SJCRH30 (cell line): ENCODE results near the gene RAD51C. TPM values are rescaled to one million over a fixed set of nuclear protein-coding genes. Genes with fewer than 3 reads are reported as not detected.
"Not testable (repeated sequence)": the region's sequence is repeated elsewhere in the genome, so short reads cannot be mapped to it uniquely, and the experiment has no call there.

Source experiments
- DNase-seq, 2 experiments: peaks; one replicate each; pipeline ENCODE4 v3.0.0-alpha.2; 2015 to 2020
- H3K27ac ChIP-seq: fragments of 250-450 bp; sonication (Bioruptor Pico); 2 replicates; pipeline ENCODE4 v1.5.1; 2020; ENCODE audit warnings: mild to moderate bottlenecking, moderate library complexity
- H3K27me3 ChIP-seq: fragments of 250-450 bp; sonication (Bioruptor Pico); 2 replicates; pipeline ENCODE4 v1.5.1; 2020; ENCODE audit warnings: mild to moderate bottlenecking, moderate library complexity
- H3K36me3 ChIP-seq: fragments of 250-450 bp; sonication (Bioruptor Pico); 2 replicates; pipeline ENCODE4 v1.5.1; 2020; ENCODE audit warnings: mild to moderate bottlenecking, moderate library complexity
- H3K4me1 ChIP-seq: fragments of 250-450 bp; sonication (Bioruptor Pico); 2 replicates; pipeline ENCODE4 v1.5.1; 2020; ENCODE audit warnings: mild to moderate bottlenecking, moderate library complexity
- H3K4me3 ChIP-seq: fragments of 250-450 bp; sonication (Bioruptor Pico); 2 replicates; pipeline ENCODE4 v1.5.1; 2020; ENCODE audit warnings: mild to moderate bottlenecking, moderate library complexity
- H3K9me3 ChIP-seq: fragments of 250-450 bp; sonication (Bioruptor Pico); replicated peaks from 2 replicates; pipeline ENCODE4 v1.5.1; 2020; ENCODE audit warnings: mild to moderate bottlenecking, moderate library complexity
- total RNA-seq: library from RNA; depleted of rRNA; stranded (reverse); fragments of >200 nt; shearing (Covaris generic); gene quantifications from 2 replicates; pipeline ENCODE4 v1.2.3, GENCODE V29; 2014

Gene RAD51C
- total RNA-seq, 1 experiment from 2014 or later: 91.2 TPM

DNA sequence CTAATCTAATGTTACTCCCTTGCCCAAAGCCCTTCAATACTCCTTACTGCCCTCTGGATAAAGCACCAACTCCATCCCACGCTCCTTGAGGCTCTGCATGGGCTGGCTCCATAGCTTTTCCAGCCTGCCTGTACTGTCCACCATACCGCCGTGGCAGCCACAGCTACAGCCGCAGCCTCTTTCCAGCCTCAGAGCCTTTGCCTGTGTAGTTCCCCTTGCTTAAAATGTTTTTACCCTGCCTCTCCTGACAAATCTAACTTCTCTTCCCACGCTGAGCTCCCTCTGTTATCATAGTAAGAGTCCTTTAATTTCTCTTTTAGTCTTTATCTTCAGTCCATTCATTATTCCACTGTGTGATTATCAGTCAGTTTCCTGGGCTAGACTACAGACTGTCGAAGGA, 22.5 kb upstream of the RAD51C start:
- no peak for DNase-seq
- no peaks in the 10 kb centered on the region for H3K36me3 ChIP-seq
- H3K27me3 ChIP-seq: no peaks in the 10 kb centered on the region; the same call in 1 of the 2 replicates
- H3K9me3 ChIP-seq: no peaks in the 10 kb centered on the region
- no peak overlapping the region for H3K27ac ChIP-seq
- H3K4me1 ChIP-seq: no peaks in the 10 kb centered on the region
- no peak overlapping the region for H3K4me3 ChIP-seq

DNA sequence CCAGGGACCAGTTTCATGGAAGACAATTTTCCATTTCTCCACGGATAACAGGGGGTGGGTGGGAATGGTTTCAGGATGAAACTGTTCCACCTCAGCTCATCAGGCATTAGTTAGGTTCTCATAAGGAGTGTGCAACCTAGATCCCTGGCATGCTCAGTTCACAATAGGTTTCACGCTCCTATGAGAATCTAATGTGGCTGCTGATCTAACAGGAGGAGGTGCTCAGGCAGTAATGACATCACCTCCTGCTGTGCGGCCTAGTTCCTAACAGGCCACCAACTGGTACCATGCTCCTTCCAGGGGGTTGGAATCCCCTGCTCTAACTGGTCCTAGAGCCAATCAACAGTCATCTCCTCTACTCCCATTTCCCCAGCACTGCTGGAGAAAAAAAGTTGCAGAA, 20.4 kb upstream of the RAD51C start:
- DNase-seq: peak; percentile 23 to 40
- no peak overlapping the region for H3K4me3 ChIP-seq
- no peaks in the 10 kb centered on the region for H3K9me3 ChIP-seq
- no peaks in the 10 kb centered on the region for H3K36me3 ChIP-seq
- no peak overlapping the region for H3K27ac ChIP-seq
- H3K4me1 ChIP-seq: no peaks in the 10 kb centered on the region
- H3K27me3 ChIP-seq: no peaks in the 10 kb centered on the region; the same call in 1 of the 2 replicates

DNA sequence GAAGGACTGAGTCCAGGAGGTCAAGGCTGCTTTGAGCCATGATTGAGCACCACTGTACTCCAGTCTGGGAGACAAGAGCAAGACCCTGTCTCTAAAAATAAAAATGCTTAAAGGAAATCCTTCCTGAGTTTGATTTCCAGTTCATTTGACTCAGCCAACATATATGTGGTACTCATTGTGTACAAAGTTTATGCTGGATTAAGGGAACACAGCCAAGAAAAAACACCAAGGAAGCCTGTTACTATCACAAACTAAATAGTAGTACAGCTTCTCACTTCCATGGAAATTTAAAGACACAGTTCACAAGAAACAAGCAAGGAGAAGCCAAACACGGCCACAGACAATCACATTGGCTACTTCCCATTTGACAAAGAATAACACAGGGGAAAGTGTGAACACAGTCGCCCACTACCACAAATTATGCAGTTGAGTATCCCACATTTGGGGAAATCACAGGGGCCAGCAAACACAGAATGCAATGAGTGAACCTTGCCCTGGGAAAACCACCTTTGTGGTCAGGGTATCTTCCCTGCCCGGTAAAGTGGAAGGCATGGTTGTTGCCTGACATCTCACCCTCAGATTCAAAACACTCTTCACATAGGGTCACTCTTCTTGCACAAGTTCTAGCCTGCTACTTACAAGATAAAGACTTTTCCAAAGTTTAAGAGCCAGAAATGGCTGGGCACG, 15.1 kb upstream of the RAD51C start:
- Histone ChIP-seq H3K4me3 (no peak overlapping the region), H3K27me3 (peaks cover 5% of the 10 kb centered on the region; the same call in 1 of the 2 replicates), H3K4me1 (peaks cover 11% of the 10 kb centered on the region), H3K27ac (no peak overlapping the region), H3K9me3 (no peaks in the 10 kb centered on the region), H3K36me3 (peaks cover 3% of the 10 kb centered on the region; the same call in 1 of the 2 replicates)
- no peak for DNase-seq

DNA sequence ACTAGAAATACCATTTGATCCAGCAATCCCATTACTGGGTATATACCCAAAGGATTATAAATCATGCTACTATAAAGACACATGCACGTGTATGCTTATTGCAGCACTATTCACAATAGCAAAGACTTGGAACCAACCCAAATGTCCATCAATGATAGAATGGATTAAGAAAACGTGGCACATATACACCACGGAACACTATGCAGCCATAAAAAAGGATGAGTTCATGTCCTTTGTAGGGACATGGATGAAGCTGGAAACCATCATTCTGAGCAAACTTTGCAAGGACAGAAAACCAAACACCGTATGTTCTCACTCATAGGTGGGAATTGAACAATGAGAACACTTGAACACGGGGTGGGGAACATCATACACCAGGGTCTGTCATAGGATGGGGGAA, 14.1 kb upstream of the RAD51C start:
- DNase-seq, H3K36me3 ChIP-seq, H3K4me3 ChIP-seq, H3K9me3 ChIP-seq, H3K27me3 ChIP-seq, H3K27ac ChIP-seq: not testable (repeated sequence)
- H3K4me1 ChIP-seq: peaks cover 11% of the 10 kb centered on the region

DNA sequence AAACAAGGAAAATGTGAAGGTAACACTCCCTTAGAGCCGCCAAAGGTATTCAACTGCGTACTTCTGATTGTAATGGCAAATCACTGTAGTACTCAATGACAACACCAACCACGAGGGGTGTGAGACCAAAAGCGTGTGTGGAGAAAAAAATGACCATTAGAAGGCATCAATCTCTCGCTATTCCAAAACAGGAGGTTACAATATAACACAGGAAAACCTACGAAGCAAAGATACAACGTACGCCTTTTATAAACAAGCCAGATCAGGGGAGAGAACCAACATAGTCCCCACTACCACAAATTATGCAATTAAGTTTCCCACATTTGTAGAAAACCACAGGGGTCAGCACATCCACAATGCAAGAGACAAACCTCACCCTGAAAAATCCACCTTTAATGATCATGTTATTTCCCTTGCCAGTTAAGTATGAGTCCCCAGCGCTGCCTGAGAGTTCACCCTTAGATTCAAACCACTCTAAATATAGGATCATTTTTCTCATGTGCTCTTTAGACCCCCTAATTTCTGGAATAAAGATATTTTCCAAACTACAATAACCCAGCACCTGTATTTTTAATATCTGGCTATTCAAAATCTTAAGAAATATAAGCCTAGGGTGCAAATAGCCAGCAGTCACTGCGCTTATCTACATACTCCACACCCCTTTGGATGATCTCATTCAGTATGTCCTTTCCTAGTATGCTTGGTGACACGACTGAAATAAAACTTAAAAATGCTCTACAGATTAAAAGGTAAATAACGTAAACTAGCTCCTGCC, 13.0 kb upstream of the RAD51C start:
- H3K9me3 ChIP-seq: no peaks in the 10 kb centered on the region
- peaks cover 11% of the 10 kb centered on the region for H3K4me1 ChIP-seq
- H3K27ac ChIP-seq: peak overlapping the region; percentile 96
- H3K36me3 ChIP-seq: peaks cover 3% of the 10 kb centered on the region; the same call in 1 of the 2 replicates
- peak overlapping the region; percentile 48 for H3K4me3 ChIP-seq
- H3K27me3 ChIP-seq: peaks cover 5% of the 10 kb centered on the region; the same call in 1 of the 2 replicates
- peak; percentile 75 to 91 for DNase-seq

DNA sequence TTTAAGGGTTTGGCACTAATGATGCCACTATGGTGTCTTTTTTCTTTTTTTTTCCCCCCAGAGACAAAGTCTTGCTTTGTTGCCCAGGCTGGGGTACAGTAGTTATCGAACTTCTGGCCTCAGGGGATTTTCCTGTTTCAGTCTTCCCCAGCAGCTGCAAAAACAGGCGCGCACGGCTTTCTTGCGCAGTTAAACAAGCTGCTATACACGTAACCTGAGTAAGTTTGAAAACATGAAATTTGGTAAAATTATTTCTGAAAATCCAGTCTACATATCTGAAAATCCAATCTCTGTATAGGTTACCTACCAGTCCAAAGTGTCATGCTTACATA, 12.4 kb upstream of the RAD51C start:
- DNase-seq: peak; percentile 51 to 75

DNA sequence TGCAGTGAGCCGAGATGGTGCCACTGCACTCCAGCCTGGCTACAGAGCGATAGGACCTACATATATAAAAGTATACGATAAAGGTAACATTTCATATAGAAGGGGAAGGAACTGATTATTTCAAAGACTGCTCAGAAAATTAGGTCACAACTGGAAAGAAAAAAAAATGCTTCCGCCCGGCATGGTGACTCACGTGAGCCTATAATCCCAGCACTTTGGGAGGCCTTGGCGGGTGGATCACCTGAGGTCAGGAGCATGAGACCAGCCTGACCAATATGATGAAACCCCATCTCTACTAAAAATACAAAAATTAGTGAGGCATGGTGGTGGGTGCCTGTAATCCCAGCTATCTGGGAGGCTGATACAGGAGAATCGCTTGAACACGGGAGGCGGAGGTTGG, 8.4 kb upstream of the RAD51C start:
- H3K27ac ChIP-seq: no peak overlapping the region
- no peak overlapping the region for H3K4me3 ChIP-seq
- DNase-seq: no peak
- H3K9me3 ChIP-seq: no peaks in the 10 kb centered on the region
- peaks cover 5% of the 10 kb centered on the region; the same call in 1 of the 2 replicates for H3K27me3 ChIP-seq
- peaks cover 3% of the 10 kb centered on the region; the same call in 1 of the 2 replicates for H3K36me3 ChIP-seq
- H3K4me1 ChIP-seq: peaks cover 11% of the 10 kb centered on the region

More for the DNA sequence above, 12.4 kb upstream of the RAD51C start:
- Histone ChIP-seq H3K27me3 (peaks cover 5% of the 10 kb centered on the region; the same call in 1 of the 2 replicates), H3K9me3 (no peaks in the 10 kb centered on the region), H3K4me1 (peaks cover 11% of the 10 kb centered on the region), H3K27ac (peak overlapping the region; percentile 96), H3K4me3 (peak overlapping the region; percentile 48), H3K36me3 (peaks cover 3% of the 10 kb centered on the region; the same call in 1 of the 2 replicates)

DNA sequence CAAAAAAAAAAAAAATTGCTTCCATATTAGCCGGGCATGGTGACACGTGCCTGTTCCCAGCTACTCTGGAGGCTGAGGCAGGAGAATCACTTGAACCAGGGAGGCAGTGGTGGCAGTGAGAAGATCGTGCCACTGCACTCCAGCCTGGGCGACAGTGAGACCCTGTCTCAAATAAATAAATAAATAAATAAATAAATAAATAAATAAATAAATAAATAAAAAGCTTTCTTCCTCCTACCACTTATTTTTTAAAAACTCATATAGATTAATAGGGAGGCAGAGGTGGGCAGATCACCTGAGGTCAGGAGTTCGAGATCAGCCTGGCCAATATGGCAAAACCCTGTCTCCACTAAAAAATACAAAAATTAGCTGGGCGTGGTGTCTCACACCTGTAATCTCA, 7.9 kb upstream of the RAD51C start:
- not testable (repeated sequence) for DNase-seq, H3K4me1 ChIP-seq, H3K27me3 ChIP-seq, H3K9me3 ChIP-seq, H3K4me3 ChIP-seq, H3K36me3 ChIP-seq, H3K27ac ChIP-seq

DNA sequence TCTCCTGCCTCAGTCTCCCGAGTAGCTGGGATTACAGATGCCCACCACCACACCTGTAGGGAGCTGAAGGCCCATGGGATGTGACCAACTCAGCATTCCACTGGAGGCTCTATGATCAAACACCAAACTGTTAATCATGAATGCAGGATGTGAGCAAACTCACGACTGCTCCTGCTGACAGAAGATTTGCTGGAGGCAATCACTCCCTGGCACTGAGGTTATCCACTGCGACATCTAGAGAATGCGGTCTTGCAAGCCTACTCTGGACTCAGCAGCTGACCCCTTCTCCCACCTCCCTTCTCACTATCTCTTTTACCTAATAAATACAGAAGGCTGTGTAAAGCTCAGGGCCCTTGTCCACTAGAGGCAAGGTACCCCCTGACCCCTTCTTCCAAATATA, 5.4 kb upstream of the RAD51C start:
- H3K4me3 ChIP-seq: no peak overlapping the region
- no peaks in the 10 kb centered on the region for H3K27me3 ChIP-seq
- H3K27ac ChIP-seq: no peak overlapping the region
- H3K9me3 ChIP-seq: no peaks in the 10 kb centered on the region
- H3K36me3 ChIP-seq: no peaks in the 10 kb centered on the region
- DNase-seq: no peak
- no peaks in the 10 kb centered on the region for H3K4me1 ChIP-seq

DNA sequence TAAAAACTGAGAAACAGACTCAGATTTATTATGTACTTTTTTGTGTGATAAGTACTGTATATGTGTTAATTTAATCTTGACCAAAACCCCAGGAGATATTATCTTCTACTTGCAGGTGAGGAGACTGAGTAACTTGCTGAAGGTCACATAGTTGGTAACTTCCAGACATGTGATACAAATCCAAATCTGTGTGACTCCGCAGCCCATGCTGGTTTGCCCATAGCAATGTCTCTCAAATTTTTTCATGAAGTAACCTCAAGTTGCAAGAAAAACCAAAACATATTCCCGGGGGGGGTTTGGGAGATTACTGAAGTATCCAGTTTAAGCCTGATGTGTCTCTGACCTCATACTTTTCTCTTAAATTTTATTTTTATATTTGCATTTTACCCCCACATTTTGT, 3.9 kb upstream of the RAD51C start:
- DNase-seq: no peak
- Histone ChIP-seq H3K27ac (no peak overlapping the region), H3K4me3 (no peak overlapping the region), H3K4me1 (no peaks in the 10 kb centered on the region), H3K9me3 (no peaks in the 10 kb centered on the region), H3K27me3 (no peaks in the 10 kb centered on the region), H3K36me3 (no peaks in the 10 kb centered on the region)

DNA sequence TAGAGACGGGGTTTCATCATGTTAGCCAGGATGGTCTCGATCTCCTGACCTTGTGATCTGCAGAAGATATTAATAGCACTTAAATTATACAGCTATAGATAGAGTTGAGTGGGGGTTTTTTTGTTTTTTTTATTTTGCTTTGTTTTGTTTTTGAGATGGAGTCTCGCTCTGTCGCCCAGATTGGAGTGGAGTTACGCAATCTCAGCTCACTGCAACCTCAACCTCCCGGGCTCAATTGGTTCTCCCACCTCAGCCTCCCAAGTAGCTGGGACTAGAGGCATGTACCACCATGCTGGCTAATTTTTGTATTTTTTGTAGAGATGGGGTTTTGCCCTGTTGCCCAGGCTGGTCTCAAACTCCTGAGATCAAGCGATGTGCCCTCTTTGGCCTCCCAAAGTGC, 2.4 kb upstream of the RAD51C start:
- H3K4me3 ChIP-seq, H3K9me3 ChIP-seq, H3K4me1 ChIP-seq, H3K36me3 ChIP-seq, DNase-seq, H3K27ac ChIP-seq, H3K27me3 ChIP-seq: not testable (repeated sequence)

DNA sequence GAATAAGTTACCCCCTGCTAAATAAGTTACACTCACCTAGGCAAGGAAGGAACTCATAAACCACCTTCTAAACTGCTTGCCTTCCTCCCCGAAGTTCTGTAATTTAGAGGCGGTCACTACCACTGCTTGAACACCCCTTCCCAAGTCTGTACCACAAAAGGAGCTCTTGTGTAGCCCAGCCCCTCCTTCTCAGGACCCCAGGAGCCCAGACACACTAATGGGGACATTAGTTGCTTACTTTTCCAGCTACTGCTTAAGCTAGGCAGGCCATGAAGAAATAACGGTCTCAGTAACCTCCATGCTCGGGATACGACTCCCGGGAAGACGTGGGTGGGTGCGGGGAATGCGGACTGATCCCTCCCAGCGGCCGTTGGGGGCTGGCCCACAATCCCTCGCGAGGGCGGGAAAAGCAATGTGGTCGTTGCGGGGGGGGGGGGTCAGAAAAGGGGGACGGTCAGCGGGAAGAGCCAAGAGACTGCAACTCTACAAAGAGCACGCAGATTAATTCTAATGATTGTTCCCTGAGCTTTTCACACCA, 632 bp upstream of the RAD51C start, which contains the start of gene TEX14:
Gene TEX14 (minus strand): TSS at position 345 of the 538 bp plus-strand sequence. CDS start 40,044 bp downstream, outside the sequence.
- H3K27ac ChIP-seq: peak within 1 kb of the TSS; percentile 97
- peak; percentile 80 to 82 for DNase-seq
- peaks cover 7% of the 10 kb centered on the region; the same call in 1 of the 2 replicates for H3K36me3 ChIP-seq
- H3K4me3 ChIP-seq: peak within 1 kb of the TSS; percentile 68
- H3K9me3 ChIP-seq: no peaks in the 10 kb centered on the region
- peaks cover 4% of the 10 kb centered on the region; the same call in 1 of the 2 replicates for H3K4me1 ChIP-seq
- no peaks in the 10 kb centered on the region for H3K27me3 ChIP-seq

DNA sequence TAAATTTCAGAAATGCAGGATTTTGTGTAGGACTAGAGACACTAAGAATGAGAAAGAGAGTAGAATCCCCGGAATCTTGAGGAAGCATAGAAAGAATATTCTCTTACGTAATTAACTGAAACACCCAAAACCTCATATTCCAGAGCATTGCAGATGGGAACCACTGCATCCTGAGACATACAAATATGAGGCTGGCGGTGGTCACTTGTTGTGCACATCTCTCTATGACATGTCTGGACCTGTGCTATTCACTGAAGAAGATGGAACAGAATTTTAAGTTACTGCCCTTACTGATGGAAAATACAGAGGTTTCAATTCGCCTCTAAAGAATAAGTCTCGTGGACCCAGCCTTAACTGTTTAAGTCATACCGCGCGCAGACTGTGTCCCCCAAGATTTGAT, 806 bp downstream of the RAD51C start:
- peak overlapping the region; percentile 97 for H3K27ac ChIP-seq
- H3K4me1 ChIP-seq: peaks cover 4% of the 10 kb centered on the region; the same call in 1 of the 2 replicates
- no peaks in the 10 kb centered on the region for H3K27me3 ChIP-seq
- H3K4me3 ChIP-seq: peak overlapping the region; percentile 68
- H3K9me3 ChIP-seq: no peaks in the 10 kb centered on the region
- peaks cover 7% of the 10 kb centered on the region; the same call in 1 of the 2 replicates for H3K36me3 ChIP-seq
- DNase-seq: no peak

DNA sequence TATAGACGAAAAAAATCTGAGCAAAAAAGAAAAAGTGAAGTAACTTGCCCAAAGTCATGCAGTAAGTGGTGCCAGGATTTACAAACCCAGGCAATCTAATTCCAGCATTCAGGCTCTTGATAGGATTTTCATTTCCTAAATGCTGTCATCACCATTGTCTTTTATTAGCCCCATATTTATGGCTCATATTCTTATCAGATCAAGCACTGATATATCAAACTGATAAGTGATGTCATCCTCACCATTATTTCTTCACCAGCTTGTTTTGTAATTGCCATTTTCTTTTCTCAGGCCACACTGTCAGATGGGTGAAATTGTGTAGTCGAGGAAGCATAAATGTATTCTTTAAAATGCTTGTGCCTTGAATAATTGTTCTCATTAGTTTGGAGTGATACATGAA, 1.3 kb downstream of the RAD51C start:
- Histone ChIP-seq H3K4me1 (peaks cover 4% of the 10 kb centered on the region; the same call in 1 of the 2 replicates), H3K36me3 (peaks cover 7% of the 10 kb centered on the region; the same call in 1 of the 2 replicates), H3K4me3 (peak overlapping the region; percentile 68), H3K27me3 (no peaks in the 10 kb centered on the region), H3K9me3 (no peaks in the 10 kb centered on the region), H3K27ac (no peak overlapping the region)
- DNase-seq: no peak

DNA sequence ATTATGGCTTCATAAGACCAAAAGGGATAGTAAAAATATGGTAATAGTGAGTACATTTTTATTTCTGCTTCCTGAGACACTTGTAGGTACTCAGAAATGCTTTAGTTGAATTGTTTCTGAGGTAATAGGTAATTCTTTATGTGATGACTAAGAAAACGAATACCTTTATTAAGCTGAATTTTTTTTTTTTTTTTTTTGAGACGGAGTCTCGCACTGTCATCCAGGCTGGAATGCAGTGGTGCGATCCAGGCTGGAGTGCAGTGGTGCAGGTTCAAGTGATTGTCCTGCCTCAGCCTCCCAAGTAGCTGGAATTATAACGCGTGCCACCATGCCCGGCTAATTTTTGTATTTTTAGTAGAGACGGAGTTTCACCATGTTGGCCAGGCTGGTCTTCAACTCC, 1.9 kb downstream of the RAD51C start:
- H3K27me3 ChIP-seq: no peaks in the 10 kb centered on the region
- H3K36me3 ChIP-seq: peaks cover 10% of the 10 kb centered on the region; the same call in 1 of the 2 replicates
- H3K27ac ChIP-seq: no peak overlapping the region
- DNase-seq: no peak
- peaks cover 4% of the 10 kb centered on the region; the same call in 1 of the 2 replicates for H3K4me1 ChIP-seq
- H3K9me3 ChIP-seq: no peaks in the 10 kb centered on the region
- H3K4me3 ChIP-seq: no peak overlapping the region; the same call in 1 of the 2 replicates
